MM.1S (cell line): ENCODE results near the gene TNIP3.
A peak's percentile ranks its signal among the peaks of the same experiment; 100 is the strongest.

ENCODE experiments used
- DNase-seq: peaks from one replicate; pipeline ENCODE4 v3.0.0-alpha.2; 2015
- H2AFZ ChIP-seq: fragments of 300-600 bp; sonication (generic); 2 replicates; pipeline ENCODE4 v1.6.0; 2016; ENCODE audit warnings: antibody characterized with exemption, low read length
- H3F3A ChIP-seq: fragments of 300-600 bp; sonication (generic); 2 replicates; pipeline ENCODE4 v1.6.1; 2016; ENCODE audit warnings: mild to moderate bottlenecking, antibody characterized with exemption, low read length, moderate library complexity, mixed read lengths; ENCODE audit not compliant: insufficient read depth
- H3K27ac ChIP-seq: fragments of 300-600 bp; sonication (generic); 2 replicates; pipeline ENCODE4 v1.5.1; 2016; ENCODE audit warnings: mild to moderate bottlenecking, low read length
- H3K27me3 ChIP-seq: fragments of 300-600 bp; sonication (generic); replicated peaks from 2 replicates; pipeline ENCODE4 v1.6.0; 2016; ENCODE audit warnings: low read length; ENCODE audit not compliant: insufficient read depth
- H3K36me3 ChIP-seq: fragments of 300-600 bp; sonication (generic); replicated peaks from 2 replicates; pipeline ENCODE4 v1.6.1; 2016; ENCODE audit warnings: mild to moderate bottlenecking, low read length, mixed read lengths; ENCODE audit not compliant: insufficient read depth
- H3K4me1 ChIP-seq: fragments of 300-600 bp; sonication (generic); 2 replicates; pipeline ENCODE4 v1.6.1; 2016; ENCODE audit warnings: low read length, mixed read lengths
- H3K4me2 ChIP-seq: fragments of 300-600 bp; sonication (generic); 2 replicates; pipeline ENCODE4 v1.6.0; 2016; ENCODE audit warnings: low read depth, low read length
- H3K4me3 ChIP-seq: fragments of 300-600 bp; sonication (generic); 2 replicates; pipeline ENCODE4 v1.5.1; 2016; ENCODE audit warnings: low read length, mixed read lengths
- H3K79me2 ChIP-seq: fragments of 300-600 bp; sonication (generic); 2 replicates; pipeline ENCODE4 v1.6.1; 2016; ENCODE audit warnings: mixed run types, low read length, mixed read lengths
- H3K9ac ChIP-seq: fragments of 300-600 bp; sonication (generic); 2 replicates; pipeline ENCODE4 v1.6.1; 2016; ENCODE audit warnings: low read length, mixed read lengths
- H3K9me2 ChIP-seq: fragments of 300-600 bp; sonication (generic); replicated peaks from 2 replicates; pipeline ENCODE4 v1.6.1; 2016; ENCODE audit warnings: mild to moderate bottlenecking, low read length, mixed read lengths; ENCODE audit not compliant: insufficient read depth
- H3K9me3 ChIP-seq: fragments of 300-600 bp; sonication (generic); replicated peaks from 2 replicates; pipeline ENCODE4 v1.6.1; 2016; ENCODE audit warnings: mild to moderate bottlenecking, low read length, mixed read lengths; ENCODE audit not compliant: insufficient read depth
- H4K20me1 ChIP-seq: fragments of 300-600 bp; sonication (generic); 2 replicates; pipeline ENCODE4 v1.6.1; 2016; ENCODE audit warnings: mild to moderate bottlenecking, low read length, moderate library complexity, mixed read lengths; ENCODE audit not compliant: insufficient read depth
- CTCF ChIP-seq: fragments of 300-600 bp; sonication (generic); IDR thresholded peaks from 2 replicates; pipeline ENCODE4 v1.5.1; 2016; ENCODE audit warnings: antibody characterized with exemption, low read length, mixed read lengths
- EZH2 ChIP-seq: fragments of 300-600 bp; sonication (generic); optimal IDR thresholded peaks from 2 replicates; pipeline ENCODE3; 2017; ENCODE audit warnings: low read depth, mild to moderate bottlenecking, antibody characterized with exemption, low read length, mixed read lengths
- EZH2phosphoT487 ChIP-seq: fragments of 300-600 bp; sonication (generic); IDR thresholded peaks from 2 replicates; pipeline ENCODE4 v1.6.1; 2018; ENCODE audit warnings: antibody characterized with exemption, low read length

The TNIP3 gene

GRCh38 chr4:121150486-121150885 is 13.6 kb downstream of the TNIP3 start:
- no peaks in the 10 kb centered on the region for H3K9me3 ChIP-seq
- no peaks in the 10 kb centered on the region for H3K36me3 ChIP-seq
- TF ChIP-seq EZH2phosphoT487: no peak
- no peak for TF ChIP-seq EZH2
- TF ChIP-seq CTCF: no peak
- no peaks in the 10 kb centered on the region for H3K27me3 ChIP-seq
- peak; percentile 46 for DNase-seq
- no peaks in the 10 kb centered on the region for H4K20me1 ChIP-seq
- H3K4me1 ChIP-seq: peaks cover 21% of the 10 kb centered on the region
- peak overlapping the region; percentile 8; the same call in 1 of the 2 replicates for H3K27ac ChIP-seq
- H3K4me3 ChIP-seq: no peak overlapping the region
- no peaks in the 10 kb centered on the region for H3K79me2 ChIP-seq
- H3F3A ChIP-seq: no peaks in the 10 kb centered on the region
- H2AFZ ChIP-seq: no peak overlapping the region
- H3K9ac ChIP-seq: no peak overlapping the region
- no peak overlapping the region for H3K4me2 ChIP-seq
- no peaks in the 10 kb centered on the region for H3K9me2 ChIP-seq

GRCh38 chr4:121150003-121150402 is 14.1 kb downstream of the TNIP3 start:
- H3K4me2 ChIP-seq: no peak overlapping the region
- TF ChIP-seq EZH2phosphoT487 (no peak), CTCF (no peak), EZH2 (no peak)
- peaks cover 25% of the 10 kb centered on the region for H3K4me1 ChIP-seq
- 0 out of 2 replicates have a peak, but pooled peaks cover 3% of the 10 kb centered on the region for H3F3A ChIP-seq
- no peaks in the 10 kb centered on the region for H4K20me1 ChIP-seq
- H3K79me2 ChIP-seq: no peaks in the 10 kb centered on the region
- no peaks in the 10 kb centered on the region for H3K27me3 ChIP-seq
- H3K9me3 ChIP-seq: no peaks in the 10 kb centered on the region
- no peaks in the 10 kb centered on the region for H3K36me3 ChIP-seq
- H3K9ac ChIP-seq: no peak overlapping the region
- H3K9me2 ChIP-seq: no peaks in the 10 kb centered on the region
- no peak overlapping the region for H3K4me3 ChIP-seq
- no peak for DNase-seq
- H2AFZ ChIP-seq: no peak overlapping the region
- no peak overlapping the region for H3K27ac ChIP-seq

DNA sequence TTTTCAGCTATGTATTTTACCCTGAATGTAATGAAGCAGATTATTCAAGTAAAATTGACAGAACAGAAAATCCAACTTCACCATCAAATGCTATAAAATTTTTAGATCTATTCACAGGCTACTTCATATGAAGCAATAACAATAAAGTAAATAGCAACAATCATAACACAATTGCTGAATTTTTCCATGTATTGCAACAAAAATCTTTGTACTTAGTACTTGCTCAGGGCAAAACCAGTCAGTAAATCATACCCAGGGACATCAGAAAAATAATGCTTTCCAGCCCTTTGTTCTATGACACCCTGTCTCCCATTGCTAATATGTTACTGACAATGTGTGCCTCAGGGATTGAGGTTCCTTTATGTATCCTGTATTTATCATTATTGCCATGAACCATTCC is 15.5 kb downstream of the TNIP3 start:
- Histone ChIP-seq H4K20me1 (no peaks in the 10 kb centered on the region), H2AFZ (no peak overlapping the region)
- TF ChIP-seq EZH2phosphoT487: no peak
- no peak for TF ChIP-seq EZH2
- TF ChIP-seq CTCF: no peak

More for the DNA sequence above, 15.5 kb downstream of the TNIP3 start:
- Histone ChIP-seq H3F3A (peaks cover 16% of the 10 kb centered on the region), H3K4me1 (peaks cover 27% of the 10 kb centered on the region), H3K9me3 (no peaks in the 10 kb centered on the region), H3K4me3 (no peak overlapping the region), H3K9me2 (no peaks in the 10 kb centered on the region), H3K27me3 (no peaks in the 10 kb centered on the region), H3K4me2 (no peak overlapping the region), H3K9ac (no peak overlapping the region), H3K36me3 (no peaks in the 10 kb centered on the region), H3K79me2 (no peaks in the 10 kb centered on the region), H3K27ac (no peak overlapping the region)
- DNase-seq: no peak
